Endothelial cell of umbilical vein (primary cell): ENCODE measurements around the gene PRKCQ. TPM values are rescaled to one million over a fixed set of nuclear protein-coding genes. Genes with fewer than 3 reads are reported as not detected.

Experiments
- BruUV-seq: library from RNA; stranded (reverse); fragments of 400-500 nt; replicated peaks from 2 replicates; lab custom pipeline; 2021; lab: Mats Ljungman, UMichigan
- CTCF ChIA-PET: fragments of 300-600, 350-600 bp; sonication (Branson Sonifier 250); formaldehyde crosslinking; loops from one replicate; lab custom pipeline; 2021; ENCODE audit warnings: antibody characterized with exemption, inconsistent platforms; lab: Charles Lee
- POLR2A ChIA-PET: fragments of 300-600, 350-600 bp; sonication (Branson Sonifier 250); formaldehyde crosslinking; loops from one replicate; lab custom pipeline; 2021; ENCODE audit warnings: antibody characterized with exemption, inconsistent platforms; lab: Charles Lee
- DNase-seq: peaks from one replicate; pipeline ENCODE4 v3.0.0-alpha.2; 2011; ENCODE audit warnings: low read depth, low spot score
- FAIRE-seq: peaks from 2 replicates; lab custom pipeline; 2011; peaks lifted over from hg19 to GRCh38; lab: Jason Lieb, UNC
- H2AFZ ChIP-seq: 2 replicates; pipeline ENCODE4 v1.6.0; 2012; ENCODE audit warnings: low read depth, low read length, control low read depth, inconsistent platforms
- H3K27ac ChIP-seq: 2 replicates; pipeline ENCODE4 v1.5.1; 2011; ENCODE audit warnings: low read depth, mild to moderate bottlenecking, control low read depth, low read length, moderate library complexity; ENCODE audit not compliant: insufficient read depth
- H3K27me3 ChIP-seq, 2 experiments: 2 replicates each; pipeline versions ENCODE4 v1.6.0 to v1.6.1; 2011; ENCODE audit warnings: low read length in 2 of 2, mixed read lengths in 1 of 2; ENCODE audit not compliant: control insufficient read depth in 2 of 2, insufficient read depth in 2 of 2
- H3K36me3 ChIP-seq, 2 experiments: 2 replicates in 1 of 2; 3 replicates in 1 of 2; pipeline ENCODE4 v1.5.1; 2011; ENCODE audit warnings: low read length in 2 of 2, mild to moderate bottlenecking in 1 of 2, moderate library complexity in 1 of 2; ENCODE audit not compliant: control insufficient read depth in 2 of 2, insufficient read depth in 2 of 2; ENCODE audit errors: extremely low read depth in 1 of 2
- H3K4me1 ChIP-seq: 3 replicates; pipeline ENCODE4 v1.5.1; 2011; ENCODE audit warnings: mild to moderate bottlenecking, low read length; ENCODE audit not compliant: control insufficient read depth, insufficient read depth; ENCODE audit errors: extremely low read depth
- H3K4me2 ChIP-seq: 2 replicates; pipeline ENCODE4 v1.6.1; 2011; ENCODE audit warnings: low read length, control low read depth, mixed read lengths; ENCODE audit not compliant: insufficient read depth
- H3K4me3 ChIP-seq, 3 experiments: fragments of 200-600 bp in 1 of 3; sonication (generic), shearing (Covaris generic) in 1 of 3; replicated peaks in 1 of 3; 2 replicates each; pipeline ENCODE4 v1.5.1; 2011 to 2016; ENCODE audit warnings: control low read depth in 3 of 3, low read length in 3 of 3, mild to moderate bottlenecking in 2 of 3, inconsistent platforms in 1 of 3, low read depth in 1 of 3, moderate library complexity in 1 of 3; ENCODE audit not compliant: insufficient read depth in 1 of 3
- H3K79me2 ChIP-seq: 2 replicates; pipeline ENCODE4 v1.6.0; 2012; ENCODE audit warnings: low read length, inconsistent platforms; ENCODE audit not compliant: control insufficient read depth, insufficient read depth
- H3K9ac ChIP-seq: replicated peaks from 2 replicates; pipeline ENCODE3; 2011; ENCODE audit warnings: low read length, control low read depth; ENCODE audit not compliant: insufficient read depth; ENCODE audit errors: extremely low read depth
- H3K9me1 ChIP-seq: replicated peaks from 3 replicates; pipeline ENCODE4 v1.6.0; 2011; ENCODE audit warnings: mild to moderate bottlenecking, low read length; ENCODE audit not compliant: control insufficient read depth, insufficient read depth; ENCODE audit errors: extremely low read depth
- H3K9me3 ChIP-seq: replicated peaks from 2 replicates; pipeline ENCODE4 v1.5.1; 2012; ENCODE audit warnings: low read length, inconsistent platforms; ENCODE audit not compliant: control insufficient read depth, insufficient read depth
- H4K20me1 ChIP-seq: replicated peaks from 2 replicates; pipeline ENCODE3; 2011; ENCODE audit warnings: mild to moderate bottlenecking, low read length; ENCODE audit not compliant: control insufficient read depth, insufficient read depth; ENCODE audit errors: extremely low read depth
- CTCF ChIP-seq, 2 donors: IDR thresholded peaks; 1 replicate in 1 of 2; 2 replicates in 1 of 2; pipeline ENCODE4 v1.5.1; 2011; ENCODE audit warnings: low read length in 2 of 2, mild to moderate bottlenecking in 2 of 2, moderate library complexity in 2 of 2, control low read depth in 1 of 2, inconsistent platforms in 1 of 2, low read depth in 1 of 2; ENCODE audit not compliant: insufficient read depth in 1 of 2; ENCODE audit errors: extremely low read depth in 1 of 2
- EZH2 ChIP-seq: IDR thresholded peaks from 2 replicates; pipeline ENCODE4 v1.6.1; 2012; ENCODE audit warnings: borderline replicate concordance, low read depth, mild to moderate bottlenecking, moderate library complexity, low read length, inconsistent platforms; ENCODE audit not compliant: severe bottlenecking
- FOS ChIP-seq: IDR thresholded peaks from 2 replicates; pipeline ENCODE4 v1.6.1; 2011; ENCODE audit warnings: mild to moderate bottlenecking, low read length, moderate library complexity, borderline replicate concordance; ENCODE audit not compliant: insufficient read depth
- GATA2 ChIP-seq: IDR thresholded peaks from 2 replicates; pipeline ENCODE4 v1.7.0; 2011; ENCODE audit warnings: low read depth, mild to moderate bottlenecking, moderate library complexity, mixed read lengths, low read length; ENCODE audit not compliant: insufficient read length, insufficient read depth
- JUN ChIP-seq: IDR thresholded peaks from 2 replicates; pipeline ENCODE4 v1.6.1; 2011; ENCODE audit warnings: borderline replicate concordance, low read depth; ENCODE audit not compliant: insufficient read length, insufficient read depth
- MYC ChIP-seq: IDR thresholded peaks from one replicate; pipeline ENCODE4 v1.6.1; 2011; ENCODE audit warnings: mild to moderate bottlenecking, low read depth, low read length
- POLR2A ChIP-seq: IDR thresholded peaks from 2 replicates; pipeline ENCODE4 v1.6.1; 2012; ENCODE audit warnings: low read depth, mild to moderate bottlenecking, control low read depth, low read length
- POLR2AphosphoS5 ChIP-seq: IDR thresholded peaks from 2 replicates; pipeline ENCODE4 v1.6.1; 2012; ENCODE audit warnings: low read depth, mild to moderate bottlenecking, control low read depth, low read length, moderate library complexity; ENCODE audit not compliant: insufficient read depth
- dilution Hi-C: fragments of 300-500 bp; cut with MboI; formaldehyde crosslinking; loops from one replicate; pipeline ENCODE4 v1.15.0; 2019; ENCODE audit warnings: low sequenced_read_pairs; ENCODE audit not compliant: extremely low pct_ligation_motif_present
- intact Hi-C: fragments of 100-400 bp; cut with micrococcal nuclease; formaldehyde crosslinking; loops from one replicate; pipeline ENCODE4 v1.10.0; 2022
- polyA plus RNA-seq, 4 experiments: library from polyadenylated mRNA; depleted of rRNA in 3 of 4; stranded (reverse) in 3 of 4; unstranded in 1 of 4; fragments of >200 nt; gene quantifications; 2 replicates each; pipeline versions ENCODE4 v1.2.1 to v1.2.3, GENCODE V29; 2011 to 2012; ENCODE audit warnings: missing spikeins in 1 of 4
- total RNA-seq: library from RNA; stranded (reverse); gene quantifications from 2 replicates; pipeline ENCODE4 v1.2.3, GENCODE V29; 2021
- TF ChIP-seq, protein P1 (sequence below): IDR thresholded peaks from 2 replicates; pipeline ENCODE4 v1.6.1; 2011; ENCODE audit not compliant: insufficient read depth, insufficient read length

PRKCQ gene
- total and polyA plus RNA-seq, 2 donors (not counting 3 experiments of a cell fraction or from before 2014, with no cell fraction given), result 0.32 to 0.55 TPM

GRCh38 chr10:6423413-6424170 is 156.5 kb downstream of the PRKCQ start:
- Histone ChIP-seq H3K9me3 (no peaks in the 10 kb centered on the region), H3K9ac (no peak overlapping the region), H3K9me1 (no peaks in the 10 kb centered on the region), H4K20me1 (no peaks in the 10 kb centered on the region), H3K27ac (no peak overlapping the region), H3K36me3 (no peaks in the 10 kb centered on the region), H3K4me2 (no peak overlapping the region), H2AFZ (no peak overlapping the region), H3K4me1 (no peaks in the 10 kb centered on the region), H3K27me3 (peaks cover under 1 to 2% of the 10 kb centered on the region in 2 experiments), H3K4me3 (no peak overlapping the region), H3K79me2 (no peaks in the 10 kb centered on the region)
- intact Hi-C loops (no loop called here), dilution Hi-C loops (no loop called here)
- ChIA-PET POLR2A (no interaction called here), CTCF (no interaction called here)
- TF ChIP-seq CTCF (IDR thresholded peaks at IDR 0.05; ENCODE audit: extremely low read depth in 1 of 2, insufficient read depth in 1 of 2, low read depth in 1 of 2, low read length in 2 of 2) (no peak), POLR2AphosphoS5 (no peak), MYC (no peak), FOS (no peak), POLR2A (no peak), JUN (no peak), GATA2 (no peak), EZH2 (no peak)
- TF ChIP-seq, protein P1, sequence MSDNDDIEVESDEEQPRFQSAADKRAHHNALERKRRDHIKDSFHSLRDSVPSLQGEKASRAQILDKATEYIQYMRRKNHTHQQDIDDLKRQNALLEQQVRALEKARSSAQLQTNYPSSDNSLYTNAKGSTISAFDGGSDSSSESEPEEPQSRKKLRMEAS, result no peak
- BruUV-seq, result no TSS peak
- DNase-seq (no peak), FAIRE-seq (no peak)
